ENCODE results near the gene ZNF236. TPM values are rescaled to one million over a fixed set of nuclear protein-coding genes. Genes with fewer than 3 reads are reported as not detected.

ZNF236 gene
- total and polyA plus RNA-seq, 2 donors (not counting 3 experiments of a cell fraction or from before 2014, with no cell fraction given): 4.5 to 14.7 TPM

DNA sequence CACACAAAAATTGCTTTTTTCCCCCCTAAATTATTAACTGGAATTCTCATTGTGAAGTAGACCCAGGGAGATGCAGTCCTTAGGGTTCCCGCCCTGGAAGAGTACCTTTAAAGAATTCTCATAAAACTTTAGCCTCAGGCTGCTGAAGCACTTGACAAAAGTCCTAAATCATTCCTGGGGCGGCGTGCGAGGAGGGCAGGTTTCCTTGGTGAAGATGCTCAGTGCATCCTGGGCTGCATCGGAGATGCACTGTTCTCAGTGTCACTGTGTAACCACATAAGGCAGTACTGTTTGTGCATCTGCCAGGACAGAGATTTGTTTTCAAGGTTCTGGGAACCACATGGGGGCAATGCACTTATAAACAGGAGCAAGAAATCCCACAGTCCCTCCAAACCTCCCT lies 62.6 kb downstream of the ZNF236 start:
- Histone ChIP-seq H3K27ac (ENCODE audit: insufficient read depth, low read depth, low read length) (no peak overlapping the region), H3K4me2 (ENCODE audit: insufficient read depth, low read length) (no peak overlapping the region), H3K79me2 (ENCODE audit: control insufficient read depth, insufficient read depth, low read length) (no peaks in the 10 kb centered on the region), H3K9me1 (replicated peaks; ENCODE audit: control insufficient read depth, extremely low read depth, insufficient read depth, low read length) (no peaks in the 10 kb centered on the region), H4K20me1 (replicated peaks; ENCODE audit: control insufficient read depth, extremely low read depth, insufficient read depth, low read length) (no peaks in the 10 kb centered on the region), H3K4me3 (replicated peaks in 1 of 3; ENCODE audit: insufficient read depth in 1 of 3, low read depth in 1 of 3, low read length in 3 of 3) (no peak overlapping the region), H3K9ac (replicated peaks; ENCODE audit: extremely low read depth, insufficient read depth, low read length) (no peak overlapping the region), H3K36me3 (ENCODE audit: control insufficient read depth in 2 of 2, extremely low read depth in 1 of 2, insufficient read depth in 2 of 2, low read length in 2 of 2) (peaks cover 11 to 24% of the 10 kb centered on the region in 2 experiments), H3K27me3 (ENCODE audit: control insufficient read depth in 2 of 2, insufficient read depth in 2 of 2, low read length in 2 of 2) (no peaks in the 10 kb centered on the region), H3K9me3 (replicated peaks; ENCODE audit: control insufficient read depth, insufficient read depth, low read length) (no peaks in the 10 kb centered on the region), H2AFZ (ENCODE audit: low read depth, low read length) (no peak overlapping the region), H3K4me1 (ENCODE audit: control insufficient read depth, extremely low read depth, insufficient read depth, low read length) (no peaks in the 10 kb centered on the region)
- dilution Hi-C loops (cut with MboI; ENCODE audit: extremely low pct_ligation_motif_present, low sequenced_read_pairs): no loop called here
- ChIA-PET POLR2A (no interaction called here), CTCF (no interaction called here)
- FAIRE-seq (no peak), DNase-seq (ENCODE audit: low read depth, low spot score) (no peak)
- TF ChIP-seq POLR2AphosphoS5 (IDR thresholded peaks at IDR 0.05; ENCODE audit: insufficient read depth, low read depth, low read length) (no peak), GATA2 (IDR thresholded peaks at IDR 0.05; ENCODE audit: insufficient read depth, insufficient read length, low read depth, low read length) (no peak), MYC (IDR thresholded peaks at IDR 0.05; ENCODE audit: low read depth, low read length) (no peak), POLR2A (IDR thresholded peaks at IDR 0.05; ENCODE audit: low read depth, low read length) (no peak), EZH2 (IDR thresholded peaks at IDR 0.05; ENCODE audit: borderline replicate concordance, low read depth, low read length, severe bottlenecking) (no peak), JUN (IDR thresholded peaks at IDR 0.05; ENCODE audit: borderline replicate concordance, insufficient read depth, insufficient read length, low read depth) (no peak), FOS (IDR thresholded peaks at IDR 0.05; ENCODE audit: borderline replicate concordance, insufficient read depth, low read length) (no peak)
- TF ChIP-seq, protein P1, sequence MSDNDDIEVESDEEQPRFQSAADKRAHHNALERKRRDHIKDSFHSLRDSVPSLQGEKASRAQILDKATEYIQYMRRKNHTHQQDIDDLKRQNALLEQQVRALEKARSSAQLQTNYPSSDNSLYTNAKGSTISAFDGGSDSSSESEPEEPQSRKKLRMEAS (IDR thresholded peaks at IDR 0.05; ENCODE audit: insufficient read depth, insufficient read length): no peak
- TF ChIP-seq, protein P2, sequence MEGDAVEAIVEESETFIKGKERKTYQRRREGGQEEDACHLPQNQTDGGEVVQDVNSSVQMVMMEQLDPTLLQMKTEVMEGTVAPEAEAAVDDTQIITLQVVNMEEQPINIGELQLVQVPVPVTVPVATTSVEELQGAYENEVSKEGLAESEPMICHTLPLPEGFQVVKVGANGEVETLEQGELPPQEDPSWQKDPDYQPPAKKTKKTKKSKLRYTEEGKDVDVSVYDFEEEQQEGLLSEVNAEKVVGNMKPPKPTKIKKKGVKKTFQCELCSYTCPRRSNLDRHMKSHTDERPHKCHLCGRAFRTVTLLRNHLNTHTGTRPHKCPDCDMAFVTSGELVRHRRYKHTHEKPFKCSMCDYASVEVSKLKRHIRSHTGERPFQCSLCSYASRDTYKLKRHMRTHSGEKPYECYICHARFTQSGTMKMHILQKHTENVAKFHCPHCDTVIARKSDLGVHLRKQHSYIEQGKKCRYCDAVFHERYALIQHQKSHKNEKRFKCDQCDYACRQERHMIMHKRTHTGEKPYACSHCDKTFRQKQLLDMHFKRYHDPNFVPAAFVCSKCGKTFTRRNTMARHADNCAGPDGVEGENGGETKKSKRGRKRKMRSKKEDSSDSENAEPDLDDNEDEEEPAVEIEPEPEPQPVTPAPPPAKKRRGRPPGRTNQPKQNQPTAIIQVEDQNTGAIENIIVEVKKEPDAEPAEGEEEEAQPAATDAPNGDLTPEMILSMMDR (IDR thresholded peaks at IDR 0.05; ENCODE audit: extremely low read depth in 1 of 2, insufficient read depth in 1 of 2, low read depth in 1 of 2, low read length in 2 of 2): no peak
- BruUV-seq (replicated peaks): no TSS peak
- intact Hi-C loops (cut with micrococcal nuclease): no loop called here

Data from endothelial cell of umbilical vein (primary cell).